Trophoblast cell (in vitro differentiated cells and primary cell): ENCODE results near the gene TUBGCP2.

Experiments used
- DNase-seq, 2 donors: peaks; one replicate each; pipeline ENCODE4 v3.0.0-alpha.2; 2016
- H2AFZ ChIP-seq: 2 replicates; pipeline ENCODE4 v1.6.1; 2013; ENCODE audit warnings: low read length, moderate library complexity, mild to moderate bottlenecking; ENCODE audit not compliant: insufficient read depth, poor library complexity
- H2AK5ac ChIP-seq: 2 replicates; pipeline ENCODE4 v1.6.1; 2013; ENCODE audit warnings: mild to moderate bottlenecking, low read length
- H2BK120ac ChIP-seq: 2 replicates; pipeline ENCODE4 v1.6.1; 2013; ENCODE audit warnings: low read length, mild to moderate bottlenecking, moderate library complexity; ENCODE audit not compliant: insufficient read depth, poor library complexity
- H2BK12ac ChIP-seq: 2 replicates; pipeline ENCODE4 v1.6.1; 2013; ENCODE audit warnings: mild to moderate bottlenecking, low read length, moderate library complexity
- H2BK5ac ChIP-seq: 2 replicates; pipeline ENCODE4 v1.6.1; 2013; ENCODE audit warnings: low read length, low read depth, moderate library complexity, mild to moderate bottlenecking; ENCODE audit not compliant: poor library complexity
- H3K14ac ChIP-seq: 2 replicates; pipeline ENCODE4 v1.6.1; 2013; ENCODE audit warnings: mild to moderate bottlenecking, low read length
- H3K18ac ChIP-seq: 2 replicates; pipeline ENCODE4 v1.6.1; 2013; ENCODE audit warnings: mild to moderate bottlenecking, low read length
- H3K23ac ChIP-seq: 2 replicates; pipeline ENCODE4 v1.6.1; 2013; ENCODE audit warnings: low read length
- H3K27ac ChIP-seq: 2 replicates; pipeline ENCODE4 v1.5.1; 2013; ENCODE audit warnings: low read depth, mild to moderate bottlenecking, inconsistent platforms, low read length, moderate library complexity
- H3K27me3 ChIP-seq: 2 replicates; pipeline ENCODE4 v1.6.1; 2013; ENCODE audit warnings: inconsistent platforms, mild to moderate bottlenecking, low read length, moderate library complexity; ENCODE audit not compliant: insufficient read depth
- H3K36me3 ChIP-seq, 2 experiments: 1 replicate in 1 of 2; 2 replicates in 1 of 2; pipeline ENCODE4 v1.6.1; 2013; ENCODE audit warnings: low read length in 2 of 2, mild to moderate bottlenecking in 2 of 2, moderate library complexity in 1 of 2; ENCODE audit not compliant: insufficient read depth in 2 of 2, control insufficient read depth in 1 of 2
- H3K4ac ChIP-seq: 2 replicates; pipeline ENCODE4 v1.6.1; 2013; ENCODE audit warnings: low read depth, mild to moderate bottlenecking, low read length, moderate library complexity
- H3K4me1 ChIP-seq, 2 experiments: 1 replicate in 1 of 2; 2 replicates in 1 of 2; pipeline ENCODE4 v1.6.1; 2013; ENCODE audit warnings: low read length in 2 of 2, mild to moderate bottlenecking in 2 of 2, moderate library complexity in 1 of 2; ENCODE audit not compliant: insufficient read depth in 2 of 2, control insufficient read depth in 1 of 2
- H3K4me2 ChIP-seq: 2 replicates; pipeline ENCODE4 v1.6.1; 2013; ENCODE audit warnings: inconsistent platforms, mild to moderate bottlenecking, low read length, moderate library complexity
- H3K4me3 ChIP-seq: 2 replicates; pipeline ENCODE4 v1.5.1; 2013; ENCODE audit warnings: mild to moderate bottlenecking, low read depth, low read length, inconsistent platforms
- H3K79me1 ChIP-seq: one replicate; pipeline ENCODE4 v1.6.1; 2013; ENCODE audit warnings: low read length
- H3K79me2 ChIP-seq: 2 replicates; pipeline ENCODE4 v1.6.1; 2013; ENCODE audit warnings: low read length, mild to moderate bottlenecking; ENCODE audit not compliant: control insufficient read depth, insufficient read depth, poor library complexity
- H3K9ac ChIP-seq: 2 replicates; pipeline ENCODE4 v1.6.1; 2013; ENCODE audit warnings: mild to moderate bottlenecking, low read length
- H3K9me3 ChIP-seq: 2 replicates; pipeline ENCODE4 v1.6.1; 2013; ENCODE audit warnings: low read depth, mild to moderate bottlenecking, control low read depth, inconsistent platforms, low read length; ENCODE audit not compliant: insufficient read depth
- H4K12ac ChIP-seq: 2 replicates; pipeline ENCODE4 v1.6.1; 2013; ENCODE audit warnings: low read depth, mild to moderate bottlenecking, low read length, moderate library complexity
- H4K8ac ChIP-seq: 2 replicates; pipeline ENCODE4 v1.6.1; 2013; ENCODE audit warnings: low read depth, mild to moderate bottlenecking, low read length, moderate library complexity
- H4K91ac ChIP-seq: one replicate; pipeline ENCODE4 v1.6.1; 2013; ENCODE audit warnings: low read depth, mild to moderate bottlenecking, low read length, moderate library complexity
- WGBS: extraction: QIAGEN DNeasy Blood & Tissue Kit; methylation state at CpG from one replicate; pipeline ENCODE4 v1.1.7; 2013; ENCODE audit warnings: missing lambda C conversion rate; ENCODE audit not compliant: insufficient read length, insufficient coverage; ENCODE audit errors: extremely low coverage; 5-methylcytosine and 5-hydroxymethylcytosine counted together

TUBGCP2 gene

GRCh38 chr10:133313192-133313591 is 4.5 kb upstream of the TUBGCP2 start:
- H3K9ac ChIP-seq = no peak overlapping the region
- H3K4me1 ChIP-seq = peaks cover 2 to 3% of the 10 kb centered on the region in 2 experiments
- H4K91ac ChIP-seq = no peak overlapping the region
- no peak overlapping the region for H4K8ac ChIP-seq
- peaks cover 5% of the 10 kb centered on the region for H3K79me2 ChIP-seq
- no peak overlapping the region for H3K23ac ChIP-seq
- H2BK12ac ChIP-seq = no peak overlapping the region
- H2AK5ac ChIP-seq = no peak overlapping the region
- no peak overlapping the region for H4K12ac ChIP-seq
- no peak overlapping the region for H2AFZ ChIP-seq
- H3K4me3 ChIP-seq = no peak overlapping the region
- no peak overlapping the region for H3K14ac ChIP-seq
- H3K27me3 ChIP-seq = no peaks in the 10 kb centered on the region
- no peak overlapping the region for H2BK120ac ChIP-seq
- no peak overlapping the region for H3K4ac ChIP-seq
- H3K9me3 ChIP-seq = peaks cover 5% of the 10 kb centered on the region
- WGBS = no CpG with 5 or more reads among the region's 4 CpGs
- H3K18ac ChIP-seq = no peak overlapping the region
- H2BK5ac ChIP-seq = no peak overlapping the region
- DNase-seq = no peak
- peaks cover 16 to 19% of the 10 kb centered on the region in 2 experiments for H3K36me3 ChIP-seq
- peaks cover 7% of the 10 kb centered on the region for H3K79me1 ChIP-seq
- H3K4me2 ChIP-seq = no peak overlapping the region
- H3K27ac ChIP-seq = no peak overlapping the region

GRCh38 chr10:133312769-133313145 is 4.1 kb upstream of the TUBGCP2 start:
- Histone ChIP-seq H3K9me3 (peaks cover 5% of the 10 kb centered on the region), H3K23ac (no peak overlapping the region), H2AK5ac (no peak overlapping the region), H3K27me3 (no peaks in the 10 kb centered on the region), H3K27ac (no peak overlapping the region), H3K14ac (no peak overlapping the region), H2AFZ (no peak overlapping the region), H3K79me1 (peaks cover 7% of the 10 kb centered on the region), H3K18ac (no peak overlapping the region), H2BK12ac (no peak overlapping the region), H3K36me3 (peaks cover 16 to 19% of the 10 kb centered on the region in 2 experiments), H3K79me2 (peaks cover 5% of the 10 kb centered on the region), H3K4me1 (peaks cover 2 to 6% of the 10 kb centered on the region in 2 experiments), H4K8ac (no peak overlapping the region), H3K4ac (no peak overlapping the region), H2BK120ac (no peak overlapping the region), H3K4me3 (no peak overlapping the region), H3K9ac (no peak overlapping the region), H3K4me2 (no peak overlapping the region), H2BK5ac (no peak overlapping the region), H4K12ac (no peak overlapping the region), H4K91ac (no peak overlapping the region)
- no peak for DNase-seq
- WGBS = no CpG with 5 or more reads among the region's 9 CpGs

GRCh38 chr10:133312016-133312768 is 3.5 kb upstream of the TUBGCP2 start:
- no CpG with 5 or more reads among the region's 23 CpGs for WGBS
- H4K91ac ChIP-seq = no peak overlapping the region
- no peak overlapping the region for H3K4me2 ChIP-seq

GRCh38 chr10:133311570-133311969 is 2.9 kb upstream of the TUBGCP2 start:
- no peak overlapping the region for H4K12ac ChIP-seq
- no peak overlapping the region for H4K91ac ChIP-seq
- H3K4me1 ChIP-seq = peaks cover 4 to 10% of the 10 kb centered on the region in 2 experiments
- H2BK12ac ChIP-seq = no peak overlapping the region
- no peak overlapping the region for H2BK5ac ChIP-seq
- no peak overlapping the region for H3K4ac ChIP-seq
- H3K18ac ChIP-seq = no peak overlapping the region
- H3K79me1 ChIP-seq = peaks cover 7% of the 10 kb centered on the region
- H3K23ac ChIP-seq = no peak overlapping the region
- H2BK120ac ChIP-seq = no peak overlapping the region
- no CpG with 5 or more reads among the region's 10 CpGs for WGBS
- H2AFZ ChIP-seq = no peak overlapping the region
- H3K27ac ChIP-seq = no peak overlapping the region
- peaks cover 5% of the 10 kb centered on the region for H3K79me2 ChIP-seq
- H4K8ac ChIP-seq = no peak overlapping the region
- peaks cover 16 to 22% of the 10 kb centered on the region in 2 experiments for H3K36me3 ChIP-seq
- H3K4me3 ChIP-seq = no peak overlapping the region
- H3K27me3 ChIP-seq = no peaks in the 10 kb centered on the region
- H2AK5ac ChIP-seq = no peak overlapping the region
- H3K4me2 ChIP-seq = no peak overlapping the region
- no peak overlapping the region for H3K14ac ChIP-seq
- H3K9me3 ChIP-seq = peaks cover 5% of the 10 kb centered on the region
- no peak for DNase-seq
- no peak overlapping the region for H3K9ac ChIP-seq

More at GRCh38 chr10:133312016-133312768, 3.5 kb upstream of the TUBGCP2 start:
- Histone ChIP-seq H2BK12ac (no peak overlapping the region), H4K12ac (no peak overlapping the region), H3K27ac (no peak overlapping the region), H3K4ac (no peak overlapping the region), H3K27me3 (no peaks in the 10 kb centered on the region), H3K18ac (no peak overlapping the region), H3K14ac (no peak overlapping the region), H3K23ac (no peak overlapping the region), H3K4me3 (no peak overlapping the region), H3K79me1 (peaks cover 7% of the 10 kb centered on the region), H3K4me1 (peaks cover 2 to 10% of the 10 kb centered on the region in 2 experiments), H4K8ac (no peak overlapping the region), H2BK120ac (no peak overlapping the region), H3K9ac (no peak overlapping the region), H2AK5ac (no peak overlapping the region), H3K79me2 (peaks cover 5% of the 10 kb centered on the region), H2BK5ac (no peak overlapping the region), H2AFZ (no peak overlapping the region), H3K9me3 (peaks cover 5% of the 10 kb centered on the region), H3K36me3 (peaks cover 16 to 19% of the 10 kb centered on the region in 2 experiments)
- no peak for DNase-seq
